ENCODE measurements around the gene ADGRE3.

ADGRE3 gene, protein sequence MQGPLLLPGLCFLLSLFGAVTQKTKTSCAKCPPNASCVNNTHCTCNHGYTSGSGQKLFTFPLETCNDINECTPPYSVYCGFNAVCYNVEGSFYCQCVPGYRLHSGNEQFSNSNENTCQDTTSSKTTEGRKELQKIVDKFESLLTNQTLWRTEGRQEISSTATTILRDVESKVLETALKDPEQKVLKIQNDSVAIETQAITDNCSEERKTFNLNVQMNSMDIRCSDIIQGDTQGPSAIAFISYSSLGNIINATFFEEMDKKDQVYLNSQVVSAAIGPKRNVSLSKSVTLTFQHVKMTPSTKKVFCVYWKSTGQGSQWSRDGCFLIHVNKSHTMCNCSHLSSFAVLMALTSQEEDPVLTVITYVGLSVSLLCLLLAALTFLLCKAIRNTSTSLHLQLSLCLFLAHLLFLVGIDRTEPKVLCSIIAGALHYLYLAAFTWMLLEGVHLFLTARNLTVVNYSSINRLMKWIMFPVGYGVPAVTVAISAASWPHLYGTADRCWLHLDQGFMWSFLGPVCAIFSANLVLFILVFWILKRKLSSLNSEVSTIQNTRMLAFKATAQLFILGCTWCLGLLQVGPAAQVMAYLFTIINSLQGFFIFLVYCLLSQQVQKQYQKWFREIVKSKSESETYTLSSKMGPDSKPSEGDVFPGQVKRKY

DNA sequence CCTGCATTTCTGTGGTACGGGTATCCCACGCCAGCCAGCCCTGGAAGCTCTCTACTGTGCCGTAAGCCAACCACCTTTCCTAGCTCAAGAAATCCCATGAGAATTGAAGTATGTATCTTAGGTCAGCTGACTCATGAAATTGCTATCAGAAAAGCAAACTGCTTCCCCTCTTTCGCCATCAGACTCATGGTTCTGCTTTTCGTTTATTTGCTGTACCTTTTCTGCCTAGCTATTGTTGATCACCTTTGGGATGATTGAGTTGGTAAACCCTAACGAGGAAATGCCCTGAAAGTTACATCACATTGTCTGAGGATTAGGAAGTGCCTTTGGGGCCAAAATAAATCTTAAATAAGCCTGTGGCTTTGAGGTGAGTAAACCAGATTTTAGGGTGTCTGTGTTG is at the start of gene ADGRE3:
Gene ADGRE3, minus strand, starts transcription at position 81 of the 400 bp plus-strand sequence. Its CDS starts 74 bp downstream, at position 7.
- no peak for DNase-seq

DNA sequence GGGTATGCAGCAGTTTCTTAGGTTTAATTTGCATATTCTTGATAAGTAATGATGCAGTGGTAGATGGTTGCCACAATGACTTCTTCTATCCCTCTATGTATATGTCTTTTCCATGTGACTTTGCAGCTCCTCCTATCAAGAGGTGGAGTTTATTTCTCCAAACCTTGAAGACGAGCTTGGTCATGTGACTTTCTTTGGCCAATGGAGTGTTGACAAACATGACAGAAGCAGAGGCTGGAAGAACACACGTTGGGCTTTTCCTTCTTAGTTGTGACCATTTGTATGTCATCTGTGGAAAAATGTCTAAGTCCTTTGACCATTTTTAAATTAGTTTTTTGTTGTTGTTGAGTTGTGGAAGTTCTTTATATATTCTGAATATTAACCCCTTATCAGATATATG is 47.5 kb upstream of the ADGRE3 start:
- DNase-seq, result no peak

DNA sequence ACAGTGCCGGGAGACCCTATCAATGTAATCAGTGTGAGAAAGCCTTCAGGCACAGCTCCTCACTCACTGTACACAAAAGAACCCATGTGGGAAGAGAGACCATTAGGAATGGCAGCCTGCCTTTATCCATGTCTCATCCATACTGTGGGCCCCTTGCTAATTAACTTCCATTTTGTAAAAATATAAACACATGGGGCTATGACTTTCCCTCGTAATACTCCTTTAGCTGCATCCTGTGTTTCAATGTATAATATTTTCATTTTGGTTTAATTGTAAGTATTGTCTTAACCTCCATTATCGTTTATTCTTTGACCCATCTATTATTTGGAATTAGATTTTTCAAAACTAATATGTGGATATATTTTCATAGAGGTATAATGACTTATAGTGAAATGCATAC is 44.5 kb upstream of the ADGRE3 start:
- no peak for DNase-seq

DNA sequence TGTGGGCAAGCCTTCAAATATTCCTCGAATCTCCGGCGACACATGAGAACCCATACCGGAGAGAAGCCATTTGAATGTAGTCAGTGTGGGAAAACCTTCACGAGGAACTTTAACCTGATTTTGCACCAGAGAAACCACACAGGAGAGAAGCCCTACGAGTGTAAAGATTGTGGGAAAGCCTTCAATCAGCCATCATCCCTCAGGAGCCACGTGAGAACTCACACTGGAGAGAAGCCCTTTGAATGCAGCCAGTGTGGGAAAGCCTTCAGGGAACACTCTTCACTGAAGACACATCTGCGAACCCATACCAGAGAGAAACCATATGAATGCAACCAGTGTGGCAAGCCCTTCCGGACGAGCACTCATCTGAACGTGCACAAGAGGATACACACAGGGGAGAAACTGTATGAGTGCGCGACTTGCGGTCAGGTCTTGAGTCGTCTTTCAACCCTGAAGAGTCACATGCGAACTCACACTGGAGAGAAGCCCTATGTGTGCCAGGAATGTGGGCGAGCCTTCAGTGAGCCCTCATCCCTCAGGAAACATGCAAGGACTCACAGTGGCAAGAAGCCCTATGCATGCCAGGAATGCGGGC is 44.0 kb upstream of the ADGRE3 start:
- DNase-seq, result no peak

DNA sequence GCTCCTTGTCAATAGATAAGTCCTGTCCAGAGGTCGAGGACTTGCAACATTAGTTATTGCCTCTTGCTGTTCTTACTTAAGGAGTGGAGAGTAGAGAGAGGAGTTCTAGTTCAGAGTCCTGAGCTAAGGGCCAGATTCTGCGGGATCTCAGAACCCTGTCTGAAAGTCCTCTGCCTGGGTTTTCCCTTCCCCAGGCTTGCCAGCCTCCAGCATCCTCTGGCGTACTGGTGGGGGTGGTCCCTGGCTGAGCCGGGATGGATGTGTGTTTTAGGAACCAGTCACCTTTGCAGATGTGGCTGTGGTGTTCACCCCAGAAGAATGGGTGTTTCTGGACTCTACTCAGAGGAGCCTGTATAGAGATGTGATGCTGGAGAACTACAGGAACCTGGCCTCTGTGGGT is 41.2 kb upstream of the ADGRE3 start:
- no peak for DNase-seq

DNA sequence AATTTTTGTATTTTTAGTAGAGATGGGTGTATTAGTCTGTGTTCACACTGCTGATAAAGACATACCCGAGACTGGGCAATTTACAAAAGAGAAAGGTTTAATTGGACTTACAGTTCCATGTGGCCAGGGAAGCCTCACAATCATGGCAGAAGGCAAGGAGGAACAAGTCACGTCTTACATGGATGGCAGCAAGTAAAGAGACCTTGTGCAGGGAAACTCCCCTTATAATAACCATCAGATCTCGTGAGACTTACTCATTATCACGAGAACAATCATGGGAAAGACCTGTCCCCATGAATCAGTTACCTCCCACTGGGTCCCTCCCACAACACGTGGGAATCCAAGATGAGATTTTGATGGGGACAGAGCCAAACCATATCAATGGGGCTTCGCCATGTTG is 29.8 kb upstream of the ADGRE3 start:
- DNase-seq, result no peak

DNA sequence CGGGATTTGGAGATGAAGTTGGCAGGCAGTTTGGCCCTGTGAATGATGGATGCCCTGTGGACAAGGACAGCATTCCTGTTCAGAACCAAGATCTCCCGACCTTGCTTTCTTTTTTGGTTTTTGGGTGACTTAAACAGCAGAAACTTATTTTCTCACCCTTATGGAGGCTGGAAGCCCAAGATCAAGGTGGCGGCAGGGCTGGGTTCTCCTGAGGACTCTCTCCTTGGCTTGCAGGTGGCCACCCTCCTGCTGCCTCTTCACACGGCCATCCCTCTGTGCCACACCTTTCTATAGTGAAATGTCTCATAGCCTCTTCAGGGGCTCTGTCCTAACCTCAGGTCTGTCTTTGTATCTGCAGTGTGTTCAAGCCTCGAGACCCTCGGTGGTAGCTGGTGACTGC is 29.2 kb upstream of the ADGRE3 start:
- DNase-seq, result no peak

DNA sequence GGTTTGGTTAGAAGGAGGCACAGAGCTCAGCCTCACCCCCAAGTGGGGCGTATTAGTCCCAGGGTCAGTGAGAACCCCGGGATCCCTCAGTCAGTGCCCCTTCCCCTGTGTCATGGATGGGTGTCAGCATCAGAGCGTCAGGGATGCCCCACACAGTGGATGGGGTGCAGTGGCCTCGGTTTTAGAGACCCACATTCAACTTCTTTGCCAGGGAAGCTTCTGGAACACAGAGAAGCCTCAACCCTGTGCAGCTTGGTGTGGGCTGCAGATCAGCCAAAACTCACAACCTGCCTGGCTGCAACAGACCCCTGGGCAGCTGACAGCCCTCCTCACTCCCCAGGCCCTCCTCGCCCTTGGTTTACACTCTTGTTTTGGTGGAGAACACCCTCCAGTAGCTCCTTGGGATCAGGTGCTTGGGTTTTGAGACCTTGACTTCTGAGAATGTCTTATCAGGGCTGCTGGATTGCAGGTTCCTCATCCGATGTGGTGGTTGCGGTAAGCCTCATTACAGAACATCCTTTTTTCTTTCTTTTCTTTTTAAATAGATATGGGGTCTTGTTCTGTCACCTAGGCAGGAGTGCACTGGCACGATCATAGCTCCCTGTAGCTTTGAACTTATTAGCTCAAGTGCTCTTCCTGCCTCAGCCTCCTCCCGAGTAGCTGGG is 26.2 kb upstream of the ADGRE3 start:
- no peak for DNase-seq

DNA sequence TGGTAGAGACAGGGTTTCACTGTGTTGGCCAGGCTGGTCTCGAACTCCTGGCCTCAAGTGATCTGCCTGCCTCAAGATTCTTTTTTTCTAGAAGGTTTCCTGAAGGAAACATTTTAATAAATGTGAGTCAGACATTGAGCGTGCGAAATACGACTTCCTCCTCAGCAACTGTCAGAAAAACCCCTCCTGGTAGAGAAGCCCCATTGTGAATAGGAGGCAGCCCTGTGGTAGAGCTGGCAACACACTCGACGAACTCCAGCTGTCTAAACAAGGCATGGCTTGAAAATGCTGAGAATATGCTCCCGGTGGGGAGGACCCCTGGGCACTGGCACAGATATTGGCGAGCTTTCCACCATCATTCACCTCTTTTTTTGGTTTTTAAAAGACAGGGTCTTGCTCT is 25.0 kb upstream of the ADGRE3 start:
- no peak for DNase-seq

DNA sequence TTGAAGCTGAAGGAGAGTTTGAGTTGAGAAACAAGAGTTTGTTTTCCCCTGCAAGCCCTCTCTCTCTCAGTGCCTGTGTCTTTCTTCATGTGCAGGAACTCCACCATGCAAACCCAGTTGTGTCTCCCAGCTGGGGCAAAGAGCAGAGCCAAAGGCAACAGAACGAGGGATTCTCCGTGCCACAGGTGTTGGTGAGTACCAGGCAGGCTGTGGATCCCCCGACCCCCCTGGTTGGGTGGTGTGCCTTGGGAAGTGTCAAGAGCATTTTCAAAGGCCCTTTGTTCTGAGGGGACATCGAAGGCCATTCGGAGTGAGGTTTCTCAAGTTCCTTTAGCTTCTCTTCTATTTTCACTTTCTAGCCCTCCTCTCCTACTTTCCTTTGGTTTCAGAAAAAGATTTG is 20.8 kb upstream of the ADGRE3 start:
- no peak for DNase-seq

DNA sequence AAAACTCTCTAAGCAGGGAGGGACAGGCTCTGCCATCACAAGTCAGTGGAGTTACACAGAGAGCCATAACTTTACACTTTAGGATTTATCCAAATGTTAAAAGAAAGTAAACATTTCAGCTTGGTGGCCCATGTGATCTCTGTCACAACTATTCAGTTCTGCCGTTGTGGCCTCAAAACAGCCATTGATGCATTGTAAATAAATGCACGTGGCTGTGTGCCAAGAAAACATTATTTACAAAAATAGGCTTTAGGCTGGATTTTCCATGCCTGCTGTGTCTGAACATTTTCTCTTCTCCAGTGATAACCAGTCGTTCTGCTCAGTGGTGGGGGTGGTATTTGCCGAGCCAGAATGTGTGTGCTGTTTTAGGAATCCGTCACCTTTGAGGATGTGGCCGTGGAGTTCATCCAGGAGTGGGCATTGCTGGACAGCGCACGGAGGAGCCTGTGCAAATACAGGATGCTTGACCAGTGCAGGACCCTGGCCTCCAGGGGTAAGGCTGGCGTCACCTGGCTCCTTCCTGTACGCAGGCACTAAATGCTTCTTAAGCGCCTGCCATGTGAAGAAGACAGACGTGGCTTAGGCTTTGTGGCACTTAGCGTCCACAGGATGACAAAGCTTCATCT is 20.1 kb upstream of the ADGRE3 start:
- DNase-seq, result no peak

DNA sequence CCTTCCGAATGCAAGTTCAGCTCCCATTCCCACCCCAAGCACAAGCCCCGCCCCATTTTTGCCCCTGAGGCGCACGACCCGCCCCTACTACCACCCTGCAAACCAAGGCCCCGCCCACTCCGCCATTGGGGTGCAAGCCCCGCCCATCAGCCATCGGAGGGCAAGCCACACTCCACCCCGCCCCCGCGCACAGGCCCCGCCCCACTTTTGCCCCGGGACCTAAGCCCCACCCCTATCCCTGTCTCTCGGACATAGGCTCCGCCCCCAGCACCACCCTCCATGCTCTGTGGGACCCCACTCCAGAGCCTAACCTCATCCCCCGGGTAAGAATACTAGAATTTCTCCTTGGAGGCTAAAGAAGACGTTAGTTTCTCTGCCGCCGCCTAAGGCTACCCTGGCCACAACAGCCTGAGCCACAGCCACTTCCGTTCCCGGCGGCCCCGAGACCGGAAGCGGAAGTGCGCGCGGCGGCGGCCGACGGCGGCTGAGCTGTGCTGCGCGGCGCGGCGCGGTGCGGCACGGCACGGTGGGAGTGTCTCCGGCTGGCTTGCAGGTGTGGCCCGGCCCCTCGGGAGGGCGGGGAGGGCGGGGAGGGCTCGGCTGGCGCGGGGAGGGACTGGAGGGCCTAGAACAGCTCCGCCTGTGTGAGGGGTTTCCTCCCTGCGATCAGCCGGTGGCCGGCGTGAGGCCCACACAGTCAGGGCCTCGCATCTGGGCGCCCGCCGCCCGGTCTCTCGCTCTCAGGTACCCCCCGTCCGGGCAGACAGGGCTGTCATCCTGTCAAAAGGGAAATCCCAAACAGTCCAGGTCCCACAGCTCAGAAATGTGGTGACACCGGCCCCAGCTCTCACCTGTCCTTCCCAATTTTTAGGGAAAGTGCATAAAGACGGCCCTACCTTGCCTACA is 15.2 kb upstream of the ADGRE3 start, which contains the start of gene ZNF333:
Gene ZNF333, plus strand, starts transcription at position 451 of the 906 bp plus-strand sequence. CDS start 3,444 bp downstream, outside the sequence.
- DNase-seq, result peak; percentile 84 to 96

DNA sequence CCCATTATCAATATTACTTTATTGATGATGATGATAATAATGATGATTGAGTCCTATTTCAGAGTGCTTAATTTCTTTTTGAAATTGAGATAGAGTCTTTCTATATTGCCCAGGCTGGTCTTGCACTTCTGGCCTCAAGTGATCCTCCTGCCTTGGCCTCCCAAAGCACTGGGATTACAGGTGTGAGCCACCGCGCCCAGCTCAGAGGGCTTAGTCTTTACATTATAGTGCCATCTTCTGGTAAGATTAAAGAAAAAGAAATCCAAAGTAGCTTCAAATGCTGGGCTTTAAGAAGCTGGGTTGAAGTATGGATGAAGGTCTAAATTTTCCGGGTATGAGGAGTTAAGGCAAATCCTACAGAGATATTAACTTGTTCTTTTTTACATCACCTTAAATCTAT is 11.8 kb upstream of the ADGRE3 start:
- peak in 1 of 2 experiments; percentile 35 for DNase-seq

DNA sequence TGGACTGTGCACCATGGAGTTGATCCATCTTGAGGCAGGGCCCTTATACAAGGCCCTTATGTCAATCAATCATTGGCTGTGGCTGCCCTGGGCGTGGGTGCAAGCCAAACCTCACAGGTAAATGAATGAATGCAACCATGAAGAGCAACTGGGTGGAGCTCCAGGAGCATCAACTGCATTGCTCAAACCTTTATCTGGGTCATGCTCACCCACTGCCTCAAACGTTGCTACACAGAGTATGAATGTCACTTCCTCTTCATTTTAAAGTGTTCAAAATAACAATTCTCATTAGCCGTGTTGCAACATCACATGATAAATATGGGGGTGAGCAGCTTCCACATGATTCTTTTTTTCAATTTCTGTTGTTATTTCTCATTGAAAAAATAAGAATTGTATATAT is 8.8 kb upstream of the ADGRE3 start:
- no peak for DNase-seq

DNA sequence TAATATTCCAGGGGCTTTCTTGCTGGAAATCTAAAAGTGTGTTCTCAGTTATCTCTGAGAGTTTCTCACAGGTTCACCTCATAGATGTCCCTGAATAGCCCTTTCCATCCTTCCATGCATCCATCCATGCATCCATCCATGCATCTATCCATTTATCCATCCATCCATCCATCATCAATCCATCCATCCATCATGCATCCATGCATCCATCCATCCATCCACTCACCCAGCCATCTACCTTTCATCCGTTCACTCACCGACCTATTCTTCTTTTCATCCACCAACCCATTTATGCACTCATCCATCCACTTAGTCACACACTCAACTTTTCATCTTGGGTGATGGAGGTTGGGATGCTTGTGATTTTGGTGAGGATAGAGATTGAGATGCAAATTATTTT is 7.4 kb upstream of the ADGRE3 start:
- DNase-seq, result no peak

DNA sequence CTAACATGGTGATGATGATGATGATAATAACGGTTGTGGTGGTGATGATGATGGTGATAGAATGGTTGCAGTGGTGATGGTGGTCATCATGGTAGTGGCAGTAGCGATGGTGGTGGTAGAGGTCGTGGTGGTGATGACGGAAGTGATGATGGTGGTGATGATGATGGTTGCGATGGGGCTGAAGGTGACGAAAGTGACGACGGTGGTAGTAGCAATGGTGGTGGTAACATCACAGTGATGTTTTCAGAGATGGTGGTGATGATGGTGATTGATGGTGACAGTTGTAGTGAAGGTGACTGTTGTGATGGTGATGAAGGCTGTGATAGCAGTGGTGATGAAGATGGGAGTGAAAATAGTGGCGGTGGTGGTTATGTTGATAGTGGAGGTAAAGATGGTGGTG is 3.6 kb upstream of the ADGRE3 start:
- DNase-seq, result no peak

DNA sequence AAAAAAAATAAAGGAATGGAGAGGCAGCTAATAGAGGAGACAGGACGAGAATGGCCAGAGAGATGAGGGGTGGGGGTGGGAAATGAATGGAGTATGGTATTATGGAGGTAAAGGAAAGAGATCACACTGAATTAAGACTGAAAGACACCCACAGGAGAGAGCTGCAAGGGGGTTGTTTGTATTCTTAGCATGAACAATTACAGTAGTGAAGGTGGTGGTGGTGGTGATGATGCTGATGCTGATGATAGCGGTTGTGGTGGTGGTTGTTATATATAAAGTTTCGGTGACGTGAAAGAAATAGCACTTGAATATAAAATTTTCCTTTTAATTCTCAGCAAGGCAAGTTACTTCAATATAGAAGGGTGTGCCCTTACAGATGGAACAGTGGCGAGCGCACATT is 2.8 kb upstream of the ADGRE3 start:
- no peak for DNase-seq

DNA sequence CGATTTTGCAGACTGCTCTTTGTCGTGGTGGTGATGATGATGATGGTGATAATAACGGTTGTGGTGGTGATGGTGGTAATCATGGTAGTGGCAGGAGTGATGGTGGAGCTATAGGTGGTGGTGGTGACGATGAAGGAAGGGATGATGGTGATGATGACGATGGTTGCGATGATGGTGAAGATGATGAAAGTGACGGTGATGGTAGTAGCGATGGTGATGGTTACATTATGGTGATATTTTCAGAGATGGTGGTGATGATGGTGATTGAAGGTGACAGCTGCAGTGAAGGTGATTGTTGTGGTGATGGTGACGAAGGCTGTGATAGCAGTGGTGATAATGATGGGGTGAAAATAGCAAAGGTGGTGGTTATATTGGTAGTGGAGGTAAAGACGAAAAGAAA is 2.1 kb upstream of the ADGRE3 start:
- DNase-seq, result no peak

DNA sequence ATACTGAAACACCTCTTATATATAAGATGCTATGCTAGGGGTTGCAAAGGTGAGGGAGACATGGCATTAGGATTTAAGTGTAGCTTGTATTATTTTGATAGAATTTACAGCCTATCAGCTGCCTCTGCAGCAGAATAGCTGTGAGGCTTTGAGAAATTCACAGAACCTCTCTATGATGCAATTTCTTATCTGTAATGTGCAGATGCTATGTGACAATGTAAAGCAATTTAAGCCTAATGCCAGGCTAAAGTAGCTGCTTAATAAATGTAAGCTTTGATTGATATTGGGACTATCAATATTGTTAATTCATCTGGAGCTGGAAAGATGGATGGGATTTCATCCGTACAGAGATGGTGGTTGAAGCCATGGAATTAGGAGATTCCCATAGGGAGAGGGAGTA is 1.6 kb downstream of the ADGRE3 start:
- DNase-seq, result no peak

DNA sequence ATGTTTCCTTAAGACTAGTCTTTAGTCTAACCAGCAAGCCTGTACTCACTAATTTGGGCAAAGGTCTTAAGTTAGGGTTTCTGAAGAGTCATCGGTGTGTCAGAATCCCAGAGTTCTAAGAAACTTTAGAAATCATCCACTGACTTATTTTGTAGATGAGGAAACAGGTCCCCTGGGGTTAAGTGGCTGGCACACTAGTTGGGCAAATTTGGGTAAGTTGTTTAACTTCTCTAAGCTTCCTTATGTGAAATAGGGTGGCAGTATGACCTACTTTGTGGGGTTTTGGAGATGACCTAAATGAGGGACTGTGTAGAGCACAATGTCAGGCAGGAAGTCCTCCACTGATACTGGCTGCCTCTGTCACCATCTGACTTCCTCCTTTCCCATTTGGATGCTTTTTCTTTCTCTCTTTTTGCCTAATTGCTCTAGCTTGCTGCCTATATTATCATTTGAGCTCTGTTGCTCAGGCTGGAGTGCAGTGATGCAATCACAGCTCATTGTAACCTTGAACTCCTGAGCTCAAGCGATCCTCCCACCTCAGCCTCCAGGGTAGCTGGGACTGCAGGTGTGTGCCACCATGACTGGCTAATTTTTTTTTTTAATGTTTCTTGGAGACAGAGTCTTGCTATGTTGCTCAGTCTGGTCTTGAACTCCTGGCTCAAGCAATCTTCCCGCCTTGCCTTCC is 2.3 kb downstream of the ADGRE3 start:
- DNase-seq, result no peak

DNA sequence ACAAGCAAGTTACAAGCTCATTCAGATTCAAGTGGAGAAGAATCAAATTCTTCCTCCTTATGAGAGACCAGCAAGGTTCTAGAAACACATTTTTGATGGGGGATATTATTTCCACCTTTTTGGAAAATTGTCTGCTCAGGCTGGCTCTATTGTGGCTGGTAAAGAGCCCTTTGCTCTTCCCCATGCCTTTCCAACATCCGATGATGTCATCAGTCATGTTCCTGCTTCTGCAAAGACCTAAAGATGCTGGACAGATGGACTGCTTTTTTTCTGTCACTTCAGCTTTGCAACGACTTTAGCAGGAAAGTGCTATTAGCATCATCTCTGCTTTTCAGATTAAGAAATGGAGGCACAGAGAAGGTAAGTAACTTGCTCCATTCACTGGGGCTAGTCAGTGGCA is 4.2 kb downstream of the ADGRE3 start:
- no peak for DNase-seq

Measured in NCI-H524 (cell line).